ENCODE results near the gene TBX5. TPM values are rescaled to one million over a fixed set of nuclear protein-coding genes. Genes with fewer than 3 reads are reported as not detected.
"Not testable (repeated sequence)": the region's sequence is repeated elsewhere in the genome, so short reads cannot be mapped to it uniquely, and the experiment has no call there.

The TBX5 gene
- polyA plus RNA-seq, 1 of the 3 experiments (the other 2 are of a cell fraction) = not detected

- peak; percentile 9; the same call in 1 of the 2 replicates for TF ChIP-seq RAD21 (IDR thresholded peaks at IDR 0.05; ENCODE audit: low read length)
- TF ChIP-seq MEF2A (IDR thresholded peaks at IDR 0.05; ENCODE audit: borderline replicate concordance, low read depth) = no peak
- TF ChIP-seq SIN3A (IDR thresholded peaks at IDR 0.05; ENCODE audit: borderline replicate concordance, low read depth, low read length) = no peak
These were observed 50.4 kb downstream of the TBX5 start (continued) for GRCh38 chr12:114355389-114356088.

- H2AFZ ChIP-seq (ENCODE audit: low read depth); POLR2A ChIA-PET; H3K27me3 ChIP-seq (ENCODE audit: insufficient read depth); H3K9ac ChIP-seq; H3K4me2 ChIP-seq; H3K9me3 ChIP-seq; DNase-seq; H3K4me1 ChIP-seq (ENCODE audit: control insufficient read depth in 1 of 2, insufficient read depth in 2 of 2, low read depth in 1 of 2, low read length in 1 of 2); H4K20me1 ChIP-seq (ENCODE audit: insufficient read depth); H3K4me3 ChIP-seq (ENCODE audit: low read depth in 2 of 2, low read length in 1 of 2); H3K27ac ChIP-seq (ENCODE audit: low read depth in 2 of 2, low read length in 1 of 2); H3K79me2 ChIP-seq (ENCODE audit: insufficient read depth); H3F3A ChIP-seq (replicated peaks; ENCODE audit: insufficient read depth); H3K36me3 ChIP-seq (replicated peaks in 1 of 2; ENCODE audit: control insufficient read depth in 1 of 2, insufficient read depth in 2 of 2, low read length in 1 of 2); H3K9me2 ChIP-seq: not testable (repeated sequence)
- WGBS (ENCODE audit: low lambda C conversion rate) = 5% methylated on average over 7 of the region's 7 CpGs
- CTCF ChIA-PET = interaction anchor here (1.0 to 1.1 kb wide), 2 partner anchors 9 to 183 kb away, joined by 3 to 4 read pairs; no protein-coding TSS in a partner anchor
These were observed 56.7 kb downstream of the TBX5 start for GRCh38 chr12:114349239-114349638.

- CTCF ChIA-PET = no interaction called here
These were observed 58.1 kb downstream of the TBX5 start for GRCh38 chr12:114347861-114348260.

More at GRCh38 chr12:114347861-114348260, 58.1 kb downstream of the TBX5 start:
- WGBS (ENCODE audit: low lambda C conversion rate) = 12% methylated on average over 3 of the region's 3 CpGs
- Histone ChIP-seq H3K27ac (ENCODE audit: low read depth in 2 of 2, low read length in 1 of 2) (no peak overlapping the region), H3K9me2 (no peaks in the 10 kb centered on the region), H4K20me1 (ENCODE audit: insufficient read depth) (no peaks in the 10 kb centered on the region), H2AFZ (ENCODE audit: low read depth) (no peak overlapping the region), H3K9me3 (no peaks in the 10 kb centered on the region), H3K4me1 (ENCODE audit: control insufficient read depth in 1 of 2, insufficient read depth in 2 of 2, low read depth in 1 of 2, low read length in 1 of 2) (no peaks in the 10 kb centered on the region), H3K9ac (no peak overlapping the region), H3F3A (replicated peaks; ENCODE audit: insufficient read depth) (no peaks in the 10 kb centered on the region), H3K27me3 (ENCODE audit: insufficient read depth) (no peaks in the 10 kb centered on the region), H3K36me3 (replicated peaks in 1 of 2; ENCODE audit: control insufficient read depth in 1 of 2, insufficient read depth in 2 of 2, low read length in 1 of 2) (no peaks in the 10 kb centered on the region), H3K4me3 (ENCODE audit: low read depth in 2 of 2, low read length in 1 of 2) (no peak overlapping the region), H3K4me2 (no peak overlapping the region), H3K79me2 (ENCODE audit: insufficient read depth) (no peaks in the 10 kb centered on the region)
- TF ChIP-seq SMC3 (IDR thresholded peaks at IDR 0.05; ENCODE audit: low read depth, low read length) = no peak
- TF ChIP-seq REST (IDR thresholded peaks at IDR 0.05; ENCODE audit: low read depth, low read length) = no peak
- no peak for TF ChIP-seq GABPA (IDR thresholded peaks at IDR 0.05; ENCODE audit: low read depth)
- no peak for TF ChIP-seq TAF1 (IDR thresholded peaks at IDR 0.05; ENCODE audit: borderline replicate concordance, low read depth, low read length)
- no peak for TF ChIP-seq RFX5 (IDR thresholded peaks at IDR 0.05; ENCODE audit: low read length)
- no peak for TF ChIP-seq TEAD4 (IDR thresholded peaks at IDR 0.05; ENCODE audit: borderline replicate concordance, insufficient read depth)
- TF ChIP-seq POLR2AphosphoS5 (IDR thresholded peaks at IDR 0.05; ENCODE audit: low read depth, low read length) = no peak
- DNase-seq = no peak
- POLR2A ChIA-PET = no interaction called here

All from SK-N-SH (cell line).